Osteoblast (primary cell): ENCODE data around the gene SVOPL. TPM values are rescaled to one million over a fixed set of nuclear protein-coding genes. Genes with fewer than 3 reads are reported as not detected.

Source experiments
- DNase-seq: peaks from one replicate; pipeline ENCODE4 v3.0.0; 2011; ENCODE audit warnings: low spot score, mixed read lengths; ENCODE audit not compliant: insufficient read length; ENCODE audit errors: missing footprints
- H2AFZ ChIP-seq: 2 replicates; pipeline ENCODE4 v1.6.0; 2011; ENCODE audit warnings: mild to moderate bottlenecking, low read length
- H3K27ac ChIP-seq: 2 replicates; pipeline ENCODE4 v1.5.1; 2011; ENCODE audit warnings: mild to moderate bottlenecking, low read depth, low read length, moderate library complexity
- H3K27me3 ChIP-seq: 2 replicates; pipeline ENCODE4 v1.6.0; 2012; ENCODE audit warnings: mild to moderate bottlenecking, control low read depth, inconsistent platforms, low read length, moderate library complexity; ENCODE audit not compliant: insufficient read depth
- H3K36me3 ChIP-seq: 2 replicates; pipeline ENCODE4 v1.5.1; 2011; ENCODE audit warnings: mild to moderate bottlenecking, low read length, control low read depth, moderate library complexity; ENCODE audit not compliant: insufficient read depth
- H3K4me1 ChIP-seq: 2 replicates; pipeline ENCODE4 v1.5.1; 2011; ENCODE audit warnings: mild to moderate bottlenecking, low read length, control low read depth, moderate library complexity; ENCODE audit not compliant: insufficient read depth
- H3K4me2 ChIP-seq: 2 replicates; pipeline ENCODE4 v1.6.0; 2011; ENCODE audit warnings: mild to moderate bottlenecking, low read length; ENCODE audit not compliant: insufficient read depth
- H3K4me3 ChIP-seq: fragments of 200-600 bp; sonication (generic); 3 replicates; pipeline ENCODE4 v1.5.1; 2012; ENCODE audit warnings: mild to moderate bottlenecking, low read length, inconsistent platforms; ENCODE audit not compliant: insufficient read depth
- H3K79me2 ChIP-seq: 2 replicates; pipeline ENCODE4 v1.6.0; 2012; ENCODE audit warnings: mild to moderate bottlenecking, low read length, control low read depth, inconsistent platforms; ENCODE audit not compliant: insufficient read depth
- H3K9me3 ChIP-seq: 2 replicates; pipeline ENCODE4 v1.5.1; 2011; ENCODE audit warnings: low read depth, low read length, control low read depth
- H4K20me1 ChIP-seq: 2 replicates; pipeline ENCODE4 v1.6.0; 2012; ENCODE audit warnings: mild to moderate bottlenecking, low read length, control low read depth; ENCODE audit not compliant: insufficient read depth
- total RNA-seq: library from RNA; depleted of rRNA; stranded (reverse); fragments of >200 nt; gene quantifications from 2 replicates; pipeline ENCODE4 v1.2.3, GENCODE V29; 2012
- TF ChIP-seq, protein P1 (sequence below): IDR thresholded peaks from 2 replicates; pipeline ENCODE4 v1.5.1; 2011; ENCODE audit warnings: mild to moderate bottlenecking, low read depth, low read length, moderate library complexity; ENCODE audit errors: extremely low read depth

SVOPL gene, protein sequence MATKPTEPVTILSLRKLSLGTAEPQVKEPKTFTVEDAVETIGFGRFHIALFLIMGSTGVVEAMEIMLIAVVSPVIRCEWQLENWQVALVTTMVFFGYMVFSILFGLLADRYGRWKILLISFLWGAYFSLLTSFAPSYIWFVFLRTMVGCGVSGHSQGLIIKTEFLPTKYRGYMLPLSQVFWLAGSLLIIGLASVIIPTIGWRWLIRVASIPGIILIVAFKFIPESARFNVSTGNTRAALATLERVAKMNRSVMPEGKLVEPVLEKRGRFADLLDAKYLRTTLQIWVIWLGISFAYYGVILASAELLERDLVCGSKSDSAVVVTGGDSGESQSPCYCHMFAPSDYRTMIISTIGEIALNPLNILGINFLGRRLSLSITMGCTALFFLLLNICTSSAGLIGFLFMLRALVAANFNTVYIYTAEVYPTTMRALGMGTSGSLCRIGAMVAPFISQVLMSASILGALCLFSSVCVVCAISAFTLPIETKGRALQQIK
- under 0.01 TPM in 1 of 2 replicates, not detected in the other for total RNA-seq

DNA sequence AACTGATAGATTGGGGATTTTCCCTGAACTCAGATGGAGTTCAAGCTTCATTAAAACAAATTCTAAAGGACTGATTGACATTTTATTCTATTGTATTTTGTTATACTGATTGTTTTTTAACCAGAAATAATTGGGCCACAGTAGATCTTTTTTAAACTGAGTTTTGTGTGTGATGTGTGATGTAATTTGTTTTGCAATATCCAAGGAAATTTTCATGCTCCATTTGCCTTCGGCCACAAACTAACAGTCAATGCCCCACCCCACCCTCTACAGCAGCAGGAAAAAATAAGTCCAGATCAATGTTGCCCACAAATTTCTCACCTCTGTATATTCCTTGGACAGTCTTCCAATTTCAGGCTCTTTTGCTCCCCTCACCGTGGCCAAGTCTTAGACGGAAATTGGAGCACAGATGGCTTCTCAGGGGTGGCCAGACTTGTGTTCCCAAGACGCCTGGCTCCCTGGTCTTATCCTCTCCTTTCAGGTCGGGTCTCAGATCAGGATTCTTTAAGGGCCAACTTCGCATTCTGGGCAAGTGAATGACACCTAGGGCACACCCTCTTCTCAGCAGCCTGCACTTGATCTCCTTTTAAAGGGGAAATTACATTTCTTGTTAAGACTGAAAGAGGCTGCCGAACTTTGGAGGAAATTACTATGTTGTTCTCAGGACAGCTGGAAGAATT is at the start of gene SVOPL:
Gene SVOPL, minus strand, starts transcription at position 506 of the 680 bp plus-strand sequence. CDS start 22,317 bp downstream, outside the sequence.
- no peak for DNase-seq
- no peaks in the 10 kb centered on the region for H3K79me2 ChIP-seq
- no peaks in the 10 kb centered on the region for H3K9me3 ChIP-seq
- no peak within 1 kb of the TSS for H2AFZ ChIP-seq
- H3K27ac ChIP-seq = no peak within 1 kb of the TSS
- no peaks in the 10 kb centered on the region for H4K20me1 ChIP-seq
- no peaks in the 10 kb centered on the region for H3K4me1 ChIP-seq
- TF ChIP-seq, protein P1, sequence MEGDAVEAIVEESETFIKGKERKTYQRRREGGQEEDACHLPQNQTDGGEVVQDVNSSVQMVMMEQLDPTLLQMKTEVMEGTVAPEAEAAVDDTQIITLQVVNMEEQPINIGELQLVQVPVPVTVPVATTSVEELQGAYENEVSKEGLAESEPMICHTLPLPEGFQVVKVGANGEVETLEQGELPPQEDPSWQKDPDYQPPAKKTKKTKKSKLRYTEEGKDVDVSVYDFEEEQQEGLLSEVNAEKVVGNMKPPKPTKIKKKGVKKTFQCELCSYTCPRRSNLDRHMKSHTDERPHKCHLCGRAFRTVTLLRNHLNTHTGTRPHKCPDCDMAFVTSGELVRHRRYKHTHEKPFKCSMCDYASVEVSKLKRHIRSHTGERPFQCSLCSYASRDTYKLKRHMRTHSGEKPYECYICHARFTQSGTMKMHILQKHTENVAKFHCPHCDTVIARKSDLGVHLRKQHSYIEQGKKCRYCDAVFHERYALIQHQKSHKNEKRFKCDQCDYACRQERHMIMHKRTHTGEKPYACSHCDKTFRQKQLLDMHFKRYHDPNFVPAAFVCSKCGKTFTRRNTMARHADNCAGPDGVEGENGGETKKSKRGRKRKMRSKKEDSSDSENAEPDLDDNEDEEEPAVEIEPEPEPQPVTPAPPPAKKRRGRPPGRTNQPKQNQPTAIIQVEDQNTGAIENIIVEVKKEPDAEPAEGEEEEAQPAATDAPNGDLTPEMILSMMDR = no peak
- H3K4me3 ChIP-seq = no peak within 1 kb of the TSS
- H3K36me3 ChIP-seq = no peaks in the 10 kb centered on the region
- H3K4me2 ChIP-seq = no peak within 1 kb of the TSS
- H3K27me3 ChIP-seq = no peaks in the 10 kb centered on the region

DNA sequence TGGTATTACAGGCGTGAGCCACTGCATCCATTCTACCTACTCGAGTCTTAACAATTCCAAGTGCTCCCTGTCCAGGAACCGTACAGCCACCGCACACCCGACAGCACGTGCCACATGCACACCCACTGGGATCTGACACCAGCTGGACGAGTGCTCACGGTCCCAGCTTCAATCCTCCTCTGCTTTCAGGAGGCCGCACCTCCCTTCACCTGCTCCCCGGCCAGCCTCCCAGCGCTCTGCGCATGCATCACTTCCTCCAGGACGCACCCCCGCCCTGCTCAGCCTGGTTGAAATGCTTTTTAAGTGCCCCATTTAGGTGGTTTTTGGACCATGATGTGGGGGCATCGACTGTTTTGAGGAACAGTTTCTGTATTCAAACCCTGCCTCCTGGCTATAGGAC is 49.3 kb upstream of the SVOPL start:
- H3K9me3 ChIP-seq = no peaks in the 10 kb centered on the region
- no peak overlapping the region for H3K4me2 ChIP-seq
- no peak for DNase-seq
- H3K27me3 ChIP-seq = no peaks in the 10 kb centered on the region
- no peak overlapping the region for H3K4me3 ChIP-seq
- H3K79me2 ChIP-seq = no peaks in the 10 kb centered on the region
- no peak overlapping the region for H2AFZ ChIP-seq
- no peak overlapping the region for H3K27ac ChIP-seq
- no peaks in the 10 kb centered on the region for H3K36me3 ChIP-seq
- no peaks in the 10 kb centered on the region for H3K4me1 ChIP-seq
- H4K20me1 ChIP-seq = no peaks in the 10 kb centered on the region
- TF ChIP-seq, protein P1 = no peak

DNA sequence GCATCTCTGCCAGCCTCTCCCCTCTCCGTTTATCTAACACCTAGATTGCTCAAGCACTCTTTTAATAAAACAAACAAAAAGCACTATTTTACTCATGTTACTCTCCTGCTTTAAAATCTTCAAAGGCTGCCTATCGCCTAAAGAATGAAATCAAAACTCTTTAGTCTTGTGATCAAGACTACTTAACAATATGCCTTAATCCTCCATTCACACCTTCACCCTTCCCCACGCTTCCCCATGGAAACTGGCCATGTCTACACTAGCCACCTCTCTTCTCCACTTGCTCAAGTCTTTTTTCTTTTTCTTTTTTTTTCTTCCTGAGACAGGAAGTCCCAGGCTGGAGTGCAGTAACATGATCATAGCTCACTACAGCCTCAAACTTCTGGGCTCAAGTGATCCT is 48.8 kb upstream of the SVOPL start:
- H2AFZ ChIP-seq = no peak overlapping the region
- H3K27me3 ChIP-seq = no peaks in the 10 kb centered on the region
- no peak overlapping the region for H3K4me2 ChIP-seq
- no peaks in the 10 kb centered on the region for H4K20me1 ChIP-seq
- H3K9me3 ChIP-seq = no peaks in the 10 kb centered on the region
- no peak for DNase-seq
- H3K36me3 ChIP-seq = no peaks in the 10 kb centered on the region
- no peaks in the 10 kb centered on the region for H3K4me1 ChIP-seq
- TF ChIP-seq, protein P1 = no peak
- H3K4me3 ChIP-seq = no peak overlapping the region
- no peak overlapping the region for H3K27ac ChIP-seq
- no peaks in the 10 kb centered on the region for H3K79me2 ChIP-seq

GRCh38 chr7:138748666-138749065 is 47.5 kb upstream of the SVOPL start:
- DNase-seq = no peak
- H4K20me1 ChIP-seq = no peaks in the 10 kb centered on the region
- no peak overlapping the region for H3K4me2 ChIP-seq
- no peak overlapping the region for H2AFZ ChIP-seq
- H3K4me1 ChIP-seq = no peaks in the 10 kb centered on the region
- H3K36me3 ChIP-seq = no peaks in the 10 kb centered on the region
- H3K27me3 ChIP-seq = no peaks in the 10 kb centered on the region
- H3K27ac ChIP-seq = no peak overlapping the region
- H3K4me3 ChIP-seq = no peak overlapping the region
- no peaks in the 10 kb centered on the region for H3K9me3 ChIP-seq
- H3K79me2 ChIP-seq = no peaks in the 10 kb centered on the region
- TF ChIP-seq, protein P1 = no peak
